HK-2 (cell line): ENCODE data around the gene CCNY.

ENCODE experiments used
- DNase-seq: peaks from one replicate; pipeline ENCODE4 v3.0.0-alpha.2; 2018; ENCODE audit not compliant: unreplicated experiment

Gene CCNY

GRCh38 chr10:35452171-35452570 lies 115.9 kb downstream of the CCNY start:
- no peak for DNase-seq

DNA sequence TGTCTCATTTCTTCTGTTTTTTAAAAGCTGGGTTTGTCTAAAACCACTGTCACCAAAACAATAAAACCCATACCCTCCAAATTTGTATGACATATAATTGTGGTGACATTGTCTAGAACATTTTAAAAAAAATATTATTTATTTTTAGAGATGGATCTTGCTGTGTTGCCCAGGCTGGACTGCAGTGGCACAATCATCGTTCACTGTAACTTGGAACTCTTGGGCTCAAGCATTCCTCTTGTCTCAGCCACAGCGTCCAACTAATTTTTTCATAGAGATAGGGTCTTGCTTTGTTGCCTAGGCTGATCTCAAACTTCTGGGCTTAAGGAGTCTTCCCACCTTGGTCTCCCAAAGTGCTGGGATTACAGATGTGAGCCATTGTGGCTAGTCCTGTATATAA lies 116.5 kb downstream of the CCNY start:
- DNase-seq, result no peak

- DNase-seq, result no peak
Observed at GRCh38 chr10:35453855-35454532, 117.7 kb downstream of the CCNY start.

- no peak for DNase-seq
Observed at GRCh38 chr10:35456153-35456720, 119.9 kb downstream of the CCNY start.

DNA sequence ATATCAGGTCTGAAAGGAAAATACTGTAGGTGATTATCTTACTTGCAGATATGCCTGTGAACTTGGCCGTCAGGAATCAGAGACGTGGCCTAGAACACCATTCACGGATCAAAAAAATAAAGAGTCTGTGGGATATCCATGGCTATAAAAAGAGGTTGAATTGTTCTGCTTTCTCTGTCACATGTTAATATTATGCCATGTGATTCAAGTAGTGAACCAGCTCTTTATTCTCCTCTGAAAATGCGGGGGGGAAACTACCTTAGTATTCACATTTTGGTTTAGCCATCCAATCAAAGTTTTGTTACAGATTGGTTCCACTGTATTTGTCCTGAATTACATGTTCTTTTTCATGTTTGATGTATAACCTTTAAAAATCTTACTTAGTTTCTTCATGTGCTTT lies 120.5 kb downstream of the CCNY start:
- no peak for DNase-seq

- DNase-seq, result no peak
Observed at GRCh38 chr10:35458500-35459448, 122.5 kb downstream of the CCNY start.

GRCh38 chr10:35459449-35459847 lies 123.1 kb downstream of the CCNY start:
- DNase-seq, result no peak

GRCh38 chr10:35460852-35461460 lies 124.6 kb downstream of the CCNY start:
- DNase-seq, result no peak

DNA sequence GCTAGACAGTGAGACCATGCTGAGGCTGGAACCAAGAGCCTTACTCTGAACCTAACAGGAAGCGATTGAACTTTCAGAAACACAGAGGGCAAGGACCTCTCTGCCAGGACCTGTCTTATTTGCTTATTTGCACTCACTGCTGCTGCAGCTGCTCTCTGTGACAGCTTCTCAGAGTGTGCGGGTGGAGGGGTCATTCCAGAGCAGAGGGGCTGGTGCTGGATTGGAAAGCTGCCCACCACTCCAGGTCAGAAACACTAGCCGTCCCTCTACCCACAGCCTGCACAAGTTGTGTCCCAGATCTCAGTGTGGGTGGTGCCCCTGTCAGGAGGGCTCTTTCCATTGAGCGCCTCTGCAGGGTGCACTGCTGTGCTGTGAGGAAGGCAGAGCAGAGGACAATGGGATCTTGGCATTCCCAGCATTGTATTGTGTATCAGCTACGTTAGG lies 126.2 kb downstream of the CCNY start:
- no peak for DNase-seq

DNA sequence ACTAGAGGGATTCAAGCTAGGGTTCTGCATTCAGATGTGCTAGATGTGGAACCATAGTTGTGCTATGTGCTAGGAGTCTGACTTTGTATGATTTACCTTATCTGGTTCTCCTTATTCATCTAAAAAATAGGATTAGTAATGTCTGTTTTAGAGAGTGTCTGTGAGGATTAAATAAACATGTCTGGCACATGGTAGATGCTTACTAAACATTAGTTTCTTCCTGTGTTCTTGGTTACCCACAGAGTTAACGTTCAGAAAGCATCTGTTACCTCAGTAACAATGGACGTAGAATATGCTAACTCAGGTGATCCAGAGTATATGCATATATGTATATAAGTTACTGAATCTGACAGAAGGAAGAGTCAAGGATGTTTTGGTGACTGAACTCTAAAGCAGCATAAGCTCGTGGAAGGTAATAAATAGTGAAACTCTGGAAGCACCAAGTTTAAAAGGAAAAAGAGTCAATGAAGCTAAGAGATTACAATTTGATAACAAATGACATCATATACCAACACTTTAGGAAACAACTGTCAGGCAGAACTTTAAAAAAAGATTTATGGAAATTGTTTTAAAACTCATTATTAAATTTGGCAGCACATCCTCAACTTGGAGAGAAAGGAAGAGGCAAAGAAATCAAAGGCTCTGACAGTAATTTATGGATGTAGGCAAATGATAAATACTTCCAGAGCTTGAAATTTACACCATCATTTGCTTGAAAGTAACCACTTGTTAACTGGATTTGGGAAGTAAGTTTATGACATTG lies 127.0 kb downstream of the CCNY start:
- DNase-seq, result no peak

GRCh38 chr10:35463878-35464277 lies 127.6 kb downstream of the CCNY start:
- no peak for DNase-seq

DNA sequence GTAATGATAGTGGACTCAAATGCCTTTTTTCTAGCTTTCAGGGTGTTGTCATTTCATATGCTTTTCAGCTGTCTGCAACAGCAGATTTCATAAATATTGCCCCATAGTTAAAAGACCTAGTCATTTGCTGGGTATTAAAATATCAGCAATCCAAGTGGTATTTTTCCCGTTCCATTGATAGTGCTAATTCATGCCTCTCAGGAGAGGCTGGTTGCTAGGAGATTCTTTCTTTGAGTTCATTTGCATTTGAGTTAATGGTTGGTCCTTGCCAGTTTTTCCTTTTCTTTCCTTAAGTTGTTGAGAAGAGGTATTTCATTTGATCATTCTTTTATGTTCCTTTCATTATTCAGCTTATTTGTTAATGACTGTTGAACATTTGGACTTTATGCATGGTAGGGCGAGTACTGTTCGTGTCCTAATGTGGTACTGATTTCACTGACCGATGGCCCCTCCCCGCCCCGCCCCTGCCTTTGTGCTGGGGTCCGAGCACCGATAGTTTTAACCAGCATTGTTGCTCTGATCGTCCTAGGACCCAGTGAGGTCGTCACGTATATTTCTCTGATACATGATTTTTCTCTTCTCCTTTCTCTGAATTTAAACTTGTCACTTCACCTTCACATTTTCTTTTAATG lies 128.6 kb downstream of the CCNY start:
- no peak for DNase-seq

DNA sequence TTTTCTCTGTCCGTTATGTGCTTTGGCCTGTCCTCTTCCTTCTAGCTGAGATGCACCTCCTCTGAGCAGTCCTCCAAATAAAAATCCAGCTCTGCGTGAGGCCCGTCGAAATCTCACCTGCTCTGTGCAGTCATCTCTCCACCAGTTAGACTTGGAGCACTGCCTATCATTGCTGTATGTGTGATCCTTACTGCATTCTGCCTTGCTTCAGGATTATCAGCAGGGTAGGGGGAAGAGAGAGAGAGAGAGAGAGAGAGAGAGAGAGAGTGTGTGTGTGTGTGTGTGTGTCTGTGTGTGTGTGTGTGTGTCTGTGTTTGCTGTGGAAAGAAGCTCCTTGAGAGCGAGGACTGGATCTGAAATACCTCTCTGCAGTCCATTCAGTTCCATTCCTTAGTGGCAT lies 129.4 kb downstream of the CCNY start:
- DNase-seq, result no peak

DNA sequence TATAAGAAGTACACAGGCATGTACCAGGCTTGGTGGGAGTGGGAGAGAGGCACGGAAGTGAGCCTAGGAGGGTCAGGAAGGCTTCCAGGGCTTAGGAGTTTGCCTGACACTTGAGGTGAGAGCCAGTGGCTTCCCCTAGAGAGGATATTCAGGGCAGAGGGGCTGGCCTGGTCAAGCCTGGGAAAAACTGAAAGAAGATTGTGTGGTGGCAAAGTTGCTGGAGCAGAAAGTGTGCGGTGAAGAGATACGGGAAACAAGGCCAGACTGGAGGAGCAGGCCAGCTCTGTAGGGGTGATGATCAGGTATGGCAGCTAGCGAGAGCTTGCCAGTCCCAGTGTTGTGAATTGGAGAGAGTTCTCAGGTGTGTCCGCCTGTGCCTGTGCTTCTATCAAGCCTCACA lies 129.9 kb downstream of the CCNY start:
- no peak for DNase-seq

DNA sequence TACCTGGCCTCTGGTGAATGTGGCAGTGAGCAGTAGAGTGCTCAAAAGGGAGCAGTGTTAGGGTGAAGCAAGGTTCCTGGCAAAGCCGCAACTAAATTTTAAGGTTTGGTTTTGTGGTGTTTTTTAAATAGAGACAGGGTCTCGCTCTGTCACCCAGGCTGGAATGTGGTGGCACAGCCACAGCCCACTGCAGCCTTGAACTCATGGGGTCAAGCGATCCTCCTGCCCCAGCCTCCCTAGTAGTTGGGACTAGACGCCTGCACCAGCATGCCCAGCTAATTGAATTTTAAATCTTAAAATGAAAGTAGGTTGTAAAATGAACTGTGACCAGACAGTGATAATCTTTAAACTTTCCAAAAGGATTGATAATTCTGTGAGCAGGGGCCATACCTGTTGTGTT lies 130.4 kb downstream of the CCNY start:
- no peak for DNase-seq

DNA sequence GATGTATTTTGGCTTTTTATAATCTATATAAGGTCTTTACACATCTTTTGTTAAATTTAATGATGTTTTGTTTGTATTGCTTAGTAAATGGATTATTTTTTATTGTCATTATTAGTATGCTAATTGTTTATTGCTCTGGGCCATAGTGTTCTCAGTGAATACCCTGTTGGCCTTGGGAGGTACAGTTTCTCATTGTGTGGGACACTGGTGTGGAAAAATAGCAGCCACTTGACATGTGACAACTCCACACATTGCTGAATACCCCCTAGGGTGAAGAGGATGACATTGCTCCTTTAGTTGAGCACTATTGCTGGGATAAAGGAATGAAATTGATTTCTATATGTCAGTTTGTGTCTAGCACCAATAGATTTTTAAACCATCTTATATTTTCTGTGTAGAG lies 130.9 kb downstream of the CCNY start:
- no peak for DNase-seq

GRCh38 chr10:35470248-35470924 lies 134.1 kb downstream of the CCNY start:
- DNase-seq, result no peak

DNA sequence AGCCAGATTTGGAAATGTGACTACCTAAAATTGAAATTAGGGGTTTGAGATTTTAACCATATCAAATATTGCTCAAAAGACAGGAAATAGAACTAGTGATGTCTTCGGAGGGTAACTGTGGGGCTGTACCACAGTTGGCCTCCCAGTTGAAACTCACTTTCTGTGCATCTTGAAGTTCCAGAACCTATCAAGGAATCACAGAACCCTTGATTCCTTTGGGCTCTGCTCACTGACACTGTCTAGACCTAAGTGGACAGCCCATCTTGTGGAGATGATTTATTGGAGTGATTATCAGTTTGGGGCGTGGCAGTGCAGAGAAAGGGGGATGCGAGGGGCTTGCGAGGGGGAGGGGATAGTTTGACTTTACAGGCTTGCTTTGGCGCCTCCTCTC lies 134.6 kb downstream of the CCNY start:
- no peak for DNase-seq

DNA sequence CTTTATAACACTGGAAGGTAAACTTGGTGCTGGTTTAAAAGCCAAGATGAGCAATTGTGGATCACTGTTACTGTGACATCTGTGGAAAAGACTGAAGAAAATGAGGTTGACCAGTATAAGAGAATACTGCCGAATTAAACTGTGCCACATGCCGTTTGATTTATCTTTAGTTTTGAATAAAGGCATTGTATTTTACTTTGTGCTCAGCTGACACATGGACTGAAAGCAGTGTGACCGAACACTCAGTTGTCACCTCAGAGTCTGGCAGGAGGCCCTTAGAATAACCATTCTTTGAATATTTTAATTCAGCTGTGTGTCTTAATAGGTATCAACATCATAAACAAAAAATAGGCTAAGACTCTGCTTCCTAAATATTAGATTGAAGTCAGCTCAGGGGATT lies 135.1 kb downstream of the CCNY start:
- no peak for DNase-seq

GRCh38 chr10:35480142-35480541 lies 143.8 kb downstream of the CCNY start:
- DNase-seq, result no peak

GRCh38 chr10:35481413-35481812 lies 145.1 kb downstream of the CCNY start:
- no peak for DNase-seq
